KMS-11 (cell line): ENCODE measurements around the gene ZC3H8.

Experiments used
- H2AFZ ChIP-seq: fragments of 200-600 bp; sonication (generic); 2 replicates; pipeline ENCODE4 v1.6.1; 2016; ENCODE audit warnings: antibody characterized with exemption, mixed run types, low read depth
- H3K27ac ChIP-seq: fragments of 200-600 bp; sonication (generic); 2 replicates; pipeline ENCODE4 v1.6.1; 2016; ENCODE audit warnings: mild to moderate bottlenecking, mixed run types
- H3K27me3 ChIP-seq: fragments of 200-600 bp; sonication (generic); 2 replicates; pipeline ENCODE4 v1.6.1; 2017; ENCODE audit warnings: mild to moderate bottlenecking, low read depth, mixed run types, moderate library complexity; ENCODE audit not compliant: insufficient read depth
- H3K36me3 ChIP-seq: fragments of 200-600 bp; sonication (generic); 2 replicates; pipeline ENCODE4 v1.6.1; 2017; ENCODE audit warnings: mild to moderate bottlenecking, mixed run types; ENCODE audit not compliant: insufficient read depth
- H3K4me1 ChIP-seq: fragments of 200-600 bp; sonication (generic); 2 replicates; pipeline ENCODE4 v1.6.1; 2016; ENCODE audit warnings: mild to moderate bottlenecking, low read depth, mixed run types; ENCODE audit not compliant: poor library complexity, severe bottlenecking
- H3K4me2 ChIP-seq: fragments of 200-600 bp; sonication (generic); 2 replicates; pipeline ENCODE4 v1.7.0; 2016; ENCODE audit warnings: mild to moderate bottlenecking, mixed run types
- H3K4me3 ChIP-seq: fragments of 200-600 bp; sonication (generic); IDR thresholded peaks from 2 replicates; pipeline ENCODE4 v1.6.1; 2017; ENCODE audit warnings: low read depth, low read length, mixed read lengths; ENCODE audit not compliant: insufficient read depth
- H3K79me2 ChIP-seq: fragments of 200-600 bp; sonication (generic); 2 replicates; pipeline ENCODE4 v1.6.1; 2016; ENCODE audit warnings: low read depth, mixed run types; ENCODE audit not compliant: insufficient read depth
- H3K9ac ChIP-seq: fragments of 200-600 bp; sonication (generic); 2 replicates; pipeline ENCODE4 v1.6.1; 2016; ENCODE audit warnings: mild to moderate bottlenecking, mixed run types
- H4K20me1 ChIP-seq: fragments of 200-600 bp; sonication (generic); 2 replicates; pipeline ENCODE4 v1.6.1; 2016; ENCODE audit warnings: mild to moderate bottlenecking, mixed run types; ENCODE audit not compliant: insufficient read depth
- TF ChIP-seq, protein P1 (sequence below): fragments of 200-600 bp; sonication (generic); conservative IDR thresholded peaks from 2 replicates; pipeline ENCODE4 v1.6.1; 2017; ENCODE audit warnings: low read depth, mild to moderate bottlenecking, antibody characterized with exemption, low read length, moderate library complexity, mixed read lengths

Gene ZC3H8

GRCh38 chr2:112195167-112195766, 59.6 kb downstream of the ZC3H8 start:
- Histone ChIP-seq H3K27ac (no peak overlapping the region), H4K20me1 (no peaks in the 10 kb centered on the region), H3K4me3 (no peak overlapping the region), H3K79me2 (no peaks in the 10 kb centered on the region), H3K27me3 (no peaks in the 10 kb centered on the region), H3K36me3 (no peaks in the 10 kb centered on the region), H2AFZ (no peak overlapping the region), H3K9ac (no peak overlapping the region), H3K4me1 (no peaks in the 10 kb centered on the region), H3K4me2 (no peak overlapping the region)
- TF ChIP-seq, protein P1, sequence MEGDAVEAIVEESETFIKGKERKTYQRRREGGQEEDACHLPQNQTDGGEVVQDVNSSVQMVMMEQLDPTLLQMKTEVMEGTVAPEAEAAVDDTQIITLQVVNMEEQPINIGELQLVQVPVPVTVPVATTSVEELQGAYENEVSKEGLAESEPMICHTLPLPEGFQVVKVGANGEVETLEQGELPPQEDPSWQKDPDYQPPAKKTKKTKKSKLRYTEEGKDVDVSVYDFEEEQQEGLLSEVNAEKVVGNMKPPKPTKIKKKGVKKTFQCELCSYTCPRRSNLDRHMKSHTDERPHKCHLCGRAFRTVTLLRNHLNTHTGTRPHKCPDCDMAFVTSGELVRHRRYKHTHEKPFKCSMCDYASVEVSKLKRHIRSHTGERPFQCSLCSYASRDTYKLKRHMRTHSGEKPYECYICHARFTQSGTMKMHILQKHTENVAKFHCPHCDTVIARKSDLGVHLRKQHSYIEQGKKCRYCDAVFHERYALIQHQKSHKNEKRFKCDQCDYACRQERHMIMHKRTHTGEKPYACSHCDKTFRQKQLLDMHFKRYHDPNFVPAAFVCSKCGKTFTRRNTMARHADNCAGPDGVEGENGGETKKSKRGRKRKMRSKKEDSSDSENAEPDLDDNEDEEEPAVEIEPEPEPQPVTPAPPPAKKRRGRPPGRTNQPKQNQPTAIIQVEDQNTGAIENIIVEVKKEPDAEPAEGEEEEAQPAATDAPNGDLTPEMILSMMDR = no peak

DNA sequence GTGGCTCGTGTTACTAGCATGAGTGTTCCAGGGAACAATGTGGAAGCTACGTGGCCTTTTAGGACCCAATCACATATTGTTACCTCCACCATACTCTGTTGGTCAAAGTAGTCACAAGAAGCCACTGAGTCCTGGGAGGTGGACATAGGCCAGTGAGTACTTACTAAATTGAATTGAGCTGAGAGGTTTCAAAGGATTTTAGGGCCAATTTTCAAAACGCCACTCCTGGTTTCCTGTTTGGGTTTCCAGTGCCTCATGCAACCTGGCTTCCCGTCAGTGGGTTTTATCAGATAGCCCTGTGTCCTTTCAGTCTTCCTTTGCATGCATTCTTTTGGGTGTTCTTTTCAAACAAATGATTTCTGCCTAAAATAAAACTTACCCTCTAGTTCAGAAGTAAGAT, 60.4 kb downstream of the ZC3H8 start:
- no peak overlapping the region for H3K4me2 ChIP-seq
- no peak overlapping the region for H3K27ac ChIP-seq
- H3K36me3 ChIP-seq = no peaks in the 10 kb centered on the region
- H4K20me1 ChIP-seq = no peaks in the 10 kb centered on the region
- no peaks in the 10 kb centered on the region for H3K79me2 ChIP-seq
- no peak overlapping the region for H3K9ac ChIP-seq
- TF ChIP-seq, protein P1 = no peak
- H3K4me1 ChIP-seq = no peaks in the 10 kb centered on the region
- no peak overlapping the region for H3K4me3 ChIP-seq
- H3K27me3 ChIP-seq = no peaks in the 10 kb centered on the region
- H2AFZ ChIP-seq = no peak overlapping the region

DNA sequence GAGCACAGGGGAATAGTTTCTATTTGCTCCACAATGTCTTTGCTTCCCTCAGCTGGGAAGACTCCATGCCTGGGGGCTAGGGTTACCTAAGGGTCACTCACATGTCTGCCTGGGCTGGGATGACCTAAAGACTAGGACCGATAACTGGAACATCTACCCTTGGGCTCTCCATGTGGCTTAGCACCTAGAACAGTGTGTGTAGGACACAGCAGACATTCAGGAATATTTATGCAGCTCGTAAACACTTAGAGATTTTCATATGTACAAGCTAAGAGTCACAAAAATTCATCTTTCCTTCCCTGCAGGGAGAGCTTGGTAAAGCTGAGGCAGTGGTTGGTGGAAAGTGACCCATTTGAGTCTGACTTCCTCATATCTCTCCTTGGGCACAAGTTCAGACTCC, 60.8 kb downstream of the ZC3H8 start:
- Histone ChIP-seq H2AFZ (no peak overlapping the region), H3K4me3 (no peak overlapping the region), H3K4me2 (no peak overlapping the region), H3K9ac (no peak overlapping the region), H4K20me1 (no peaks in the 10 kb centered on the region), H3K36me3 (no peaks in the 10 kb centered on the region), H3K4me1 (no peaks in the 10 kb centered on the region), H3K27me3 (no peaks in the 10 kb centered on the region), H3K79me2 (no peaks in the 10 kb centered on the region), H3K27ac (no peak overlapping the region)
- TF ChIP-seq, protein P1 = no peak

GRCh38 chr2:112189001-112189556, 65.8 kb downstream of the ZC3H8 start:
- H3K27me3 ChIP-seq = no peaks in the 10 kb centered on the region
- H3K36me3 ChIP-seq = no peaks in the 10 kb centered on the region
- H3K27ac ChIP-seq = no peak overlapping the region
- no peaks in the 10 kb centered on the region for H4K20me1 ChIP-seq
- H3K4me1 ChIP-seq = no peaks in the 10 kb centered on the region
- H3K9ac ChIP-seq = no peak overlapping the region
- TF ChIP-seq, protein P1 = no peak
- no peak overlapping the region for H3K4me3 ChIP-seq
- H2AFZ ChIP-seq = no peak overlapping the region
- H3K79me2 ChIP-seq = no peaks in the 10 kb centered on the region
- no peak overlapping the region for H3K4me2 ChIP-seq
